ENCODE results near the gene CFAP210. TPM values are rescaled to one million over a fixed set of nuclear protein-coding genes. Genes with fewer than 3 reads are reported as not detected.

CFAP210 gene
- total RNA-seq, 1 experiment from 2014 or later: not detected

- Histone ChIP-seq H3K79me2 (ENCODE audit: insufficient read depth, low read length) (peaks cover 6% of the 10 kb centered on the region; the same call in 1 of the 2 replicates), H3K36me3 (ENCODE audit: control insufficient read depth in 1 of 2, insufficient read depth in 2 of 2, low read length in 2 of 2) (no peaks in the 10 kb centered on the region), H3K4me1 (ENCODE audit: control insufficient read depth in 1 of 2, insufficient read depth in 2 of 2, low read length in 2 of 2) (peaks cover 0 to 25% of the 10 kb centered on the region in 2 experiments; a peak in 3 of 4 replicates), H2AFZ (ENCODE audit: low read depth, low read length, poor library complexity, severe bottlenecking) (no peak overlapping the region), H3K9me2 (ENCODE audit: insufficient read depth) (no peaks in the 10 kb centered on the region), H3K4me2 (ENCODE audit: low read length) (no peak overlapping the region), H3K27me3 (ENCODE audit: insufficient read depth, low read length) (no peaks in the 10 kb centered on the region), H4K20me1 (ENCODE audit: insufficient read depth) (no peaks in the 10 kb centered on the region), H3K4me3 (replicated peaks in 1 of 2; ENCODE audit: low read depth in 1 of 2, low read length in 2 of 2) (no peak overlapping the region), H3K9me3 (ENCODE audit: control insufficient read depth in 1 of 2, insufficient read depth in 1 of 2, low read depth in 1 of 2, low read length in 2 of 2) (no peaks in the 10 kb centered on the region), H3K9ac (ENCODE audit: low read length) (no peak overlapping the region), H3K27ac (ENCODE audit: low read depth, low read length) (no peak overlapping the region)
- intact Hi-C loops (cut with micrococcal nuclease): no loop called here
- RAD21 ChIA-PET (ENCODE audit: low non-redundant PET in 1 of 2, low total read pairs in 2 of 2, uncharacterized antibody in 2 of 2, unreplicated experiment in 2 of 2): no interaction called here
- POLR2A ChIA-PET: no interaction called here
- no peak for ATAC-seq
- no peak for DNase-seq (ENCODE audit: low read depth, low spot score)
- TF ChIP-seq TCF7L2 (IDR thresholded peaks at IDR 0.05; ENCODE audit: borderline replicate concordance, extremely low read depth, insufficient read depth, insufficient read length): no peak
- TF ChIP-seq FOSL1 (IDR thresholded peaks at IDR 0.05; ENCODE audit: low read depth): no peak
- TF ChIP-seq POLR2AphosphoS5 (IDR thresholded peaks at IDR 0.05; ENCODE audit: low read depth, low read length): no peak
- TF ChIP-seq CEBPB (IDR thresholded peaks at IDR 0.05; ENCODE audit: low read depth): no peak
- no peak for TF ChIP-seq ELF1 (IDR thresholded peaks at IDR 0.05; ENCODE audit: borderline replicate concordance, low read depth)
- no peak for TF ChIP-seq YY1 (IDR thresholded peaks at IDR 0.05; ENCODE audit: extremely low read depth, insufficient replicate concordance, low read depth, low read length)
- TF ChIP-seq SP1 (IDR thresholded peaks at IDR 0.05; ENCODE audit: low read depth): no peak
- BruUV-seq (replicated peaks): no TSS peak
- CTCF ChIA-PET: no interaction called here
Measured at GRCh38 chr2:169692718-169693117, 1.5 kb downstream of the CFAP210 start.

GRCh38 chr2:169690958-169691357 is 3.2 kb downstream of the CFAP210 start:
- ChIA-PET RAD21 (ENCODE audit: low non-redundant PET in 1 of 2, low total read pairs in 2 of 2, uncharacterized antibody in 2 of 2, unreplicated experiment in 2 of 2) (no interaction called here), CTCF (no interaction called here), POLR2A (interaction anchor here (1.1 kb wide), 1 partner anchor 12 kb away, joined by 3 read pairs; no protein-coding TSS in a partner anchor)
- no TSS peak for BruUV-seq (replicated peaks)
- intact Hi-C loops (cut with micrococcal nuclease): no loop called here
- Histone ChIP-seq H3K9me2 (ENCODE audit: insufficient read depth) (no peaks in the 10 kb centered on the region), H3K9ac (ENCODE audit: low read length) (no peak overlapping the region), H2AFZ (ENCODE audit: low read depth, low read length, poor library complexity, severe bottlenecking) (no peak overlapping the region), H4K20me1 (ENCODE audit: insufficient read depth) (no peaks in the 10 kb centered on the region), H3K4me1 (ENCODE audit: control insufficient read depth in 1 of 2, insufficient read depth in 2 of 2, low read length in 2 of 2) (peaks cover 0 to 25% of the 10 kb centered on the region in 2 experiments; a peak in 3 of 4 replicates), H3K9me3 (ENCODE audit: control insufficient read depth in 1 of 2, insufficient read depth in 1 of 2, low read depth in 1 of 2, low read length in 2 of 2) (no peaks in the 10 kb centered on the region), H3K27me3 (ENCODE audit: insufficient read depth, low read length) (no peaks in the 10 kb centered on the region), H3K4me3 (replicated peaks in 1 of 2; ENCODE audit: low read depth in 1 of 2, low read length in 2 of 2) (no peak overlapping the region), H3K36me3 (ENCODE audit: control insufficient read depth in 1 of 2, insufficient read depth in 2 of 2, low read length in 2 of 2) (no peaks in the 10 kb centered on the region), H3K27ac (ENCODE audit: low read depth, low read length) (no peak overlapping the region), H3K4me2 (ENCODE audit: low read length) (no peak overlapping the region), H3K79me2 (ENCODE audit: insufficient read depth, low read length) (peaks cover 6% of the 10 kb centered on the region; the same call in 1 of the 2 replicates)
- no peak for DNase-seq (ENCODE audit: low read depth, low spot score)
- ATAC-seq: no peak
- TF ChIP-seq POLR2A (IDR thresholded peaks at IDR 0.05; ENCODE audit: borderline replicate concordance, extremely low read depth, insufficient read depth, insufficient read length) (no peak), POLR2AphosphoS5 (IDR thresholded peaks at IDR 0.05; ENCODE audit: low read depth, low read length) (no peak), ATF3 (IDR thresholded peaks at IDR 0.05) (no peak), REST (IDR thresholded peaks at IDR 0.05; ENCODE audit: low read depth) (no peak), EGR1 (IDR thresholded peaks at IDR 0.05; ENCODE audit: low read depth) (no peak), ELF1 (IDR thresholded peaks at IDR 0.05; ENCODE audit: borderline replicate concordance, low read depth) (no peak), CBX3 (IDR thresholded peaks at IDR 0.05; ENCODE audit: low read depth) (no peak), CTCF (IDR thresholded peaks at IDR 0.05 in 2 of 3, conservative IDR thresholded peaks at IDR 0.05 in 1 of 3; ENCODE audit: borderline replicate concordance in 1 of 3, insufficient read depth in 1 of 3, low read depth in 2 of 3, low read length in 2 of 3) (no peak), ZNF274 (IDR thresholded peaks at IDR 0.05; ENCODE audit: low read depth, low read length) (no peak), CEBPB (IDR thresholded peaks at IDR 0.05; ENCODE audit: low read depth) (no peak), SIN3A (IDR thresholded peaks at IDR 0.05; ENCODE audit: low read depth) (no peak), EZH2 (IDR thresholded peaks at IDR 0.05) (no peak), YY1 (IDR thresholded peaks at IDR 0.05; ENCODE audit: extremely low read depth, insufficient replicate concordance, low read depth, low read length) (no peak)

Data from HCT116 (cell line).